SK-N-SH (cell line): ENCODE data around the gene LTB4R. TPM values are rescaled to one million over a fixed set of nuclear protein-coding genes. Genes with fewer than 3 reads are reported as not detected.

ENCODE experiments used
- CTCF ChIA-PET: fragments of 300-600, 350-600 bp; formaldehyde crosslinking; extraction: SDS; loops from one replicate; lab custom pipeline; 2021; lab: Yijun Ruan, JAX
- POLR2A ChIA-PET: fragments of 350-600 bp; sonication (Branson Sonifier 250); formaldehyde crosslinking; extraction: SDS; loops from one replicate; lab custom pipeline; 2020; ENCODE audit warnings: antibody characterized with exemption, inconsistent platforms; lab: Yijun Ruan, JAX
- DNase-seq: peaks from one replicate; pipeline ENCODE4 v3.0.0; 2012
- H2AFZ ChIP-seq: fragments of 200-600 bp; sonication (generic); 2 replicates; pipeline ENCODE4 v1.8.1; 2016; ENCODE audit warnings: antibody characterized with exemption, mild to moderate bottlenecking, low read depth
- H3F3A ChIP-seq: fragments of 200-600 bp; sonication (generic); replicated peaks from 2 replicates; pipeline ENCODE3; 2016; ENCODE audit warnings: antibody characterized with exemption, mild to moderate bottlenecking; ENCODE audit not compliant: insufficient read depth
- H3K27ac ChIP-seq, 2 experiments: fragments of 200-500 bp in 1 of 2; fragments of 200-600 bp in 1 of 2; sonication (Bioruptor generic) in 1 of 2; sonication (generic), shearing (Covaris generic) in 1 of 2; 2 replicates each; pipeline versions ENCODE4 v1.5.1 to v1.6.1; 2014 to 2016; ENCODE audit warnings: low read depth in 2 of 2, inconsistent platforms in 1 of 2, low read length in 1 of 2, mild to moderate bottlenecking in 1 of 2, mixed read lengths in 1 of 2
- H3K27me3 ChIP-seq: fragments of 200-600 bp; sonication (generic), shearing (Covaris generic); 2 replicates; pipeline ENCODE4 v1.6.1; 2016; ENCODE audit warnings: mixed run types; ENCODE audit not compliant: insufficient read depth
- H3K36me3 ChIP-seq, 2 experiments: fragments of 200-500 bp in 1 of 2; fragments of 200-600 bp in 1 of 2; sonication (Bioruptor generic) in 1 of 2; sonication (generic) in 1 of 2; replicated peaks in 1 of 2; 2 replicates each; pipeline versions ENCODE3 to v1.5.1; 2014 to 2016; ENCODE audit warnings: low read length in 1 of 2, mild to moderate bottlenecking in 1 of 2; ENCODE audit not compliant: insufficient read depth in 2 of 2, control insufficient read depth in 1 of 2
- H3K4me1 ChIP-seq, 2 experiments: fragments of 200-500 bp in 1 of 2; fragments of 200-600 bp in 1 of 2; sonication (Bioruptor generic) in 1 of 2; sonication (generic), shearing (Covaris generic) in 1 of 2; 2 replicates each; pipeline versions ENCODE4 v1.5.1 to v1.6.1; 2014 to 2016; ENCODE audit warnings: low read depth in 1 of 2, low read length in 1 of 2, mixed run types in 1 of 2; ENCODE audit not compliant: insufficient read depth in 2 of 2, control insufficient read depth in 1 of 2
- H3K4me2 ChIP-seq: fragments of 200-600 bp; sonication (generic), shearing (Covaris generic); 2 replicates; pipeline ENCODE4 v1.6.1; 2017; ENCODE audit warnings: mixed run types
- H3K4me3 ChIP-seq, 2 experiments: fragments of 200-500 bp in 1 of 2; fragments of 200-600 bp in 1 of 2; sonication (Bioruptor generic) in 1 of 2; sonication (generic), shearing (Covaris generic) in 1 of 2; 2 replicates each; pipeline versions ENCODE4 v1.5.1 to v1.8.1; 2014 to 2016; ENCODE audit warnings: low read depth in 2 of 2, inconsistent platforms in 1 of 2, low read length in 1 of 2, mild to moderate bottlenecking in 1 of 2, mixed read lengths in 1 of 2, moderate library complexity in 1 of 2
- H3K79me2 ChIP-seq: fragments of 200-600 bp; sonication (generic); 2 replicates; pipeline ENCODE4 v1.8.1; 2017; ENCODE audit warnings: mild to moderate bottlenecking; ENCODE audit not compliant: insufficient read depth
- H3K9ac ChIP-seq: fragments of 200-600 bp; sonication (generic); 2 replicates; pipeline ENCODE4 v1.6.1; 2017; ENCODE audit warnings: mixed run types
- H3K9me2 ChIP-seq: fragments of 200-600 bp; sonication (generic); 2 replicates; pipeline ENCODE4 v1.6.1; 2017; ENCODE audit warnings: mixed run types
- H3K9me3 ChIP-seq: fragments of 200-600 bp; sonication (generic); 2 replicates; pipeline ENCODE4 v1.6.1; 2017; ENCODE audit warnings: mixed run types, mild to moderate bottlenecking, moderate library complexity
- H4K20me1 ChIP-seq: fragments of 200-600 bp; sonication (generic); 2 replicates; pipeline ENCODE4 v1.6.1; 2017; ENCODE audit warnings: mild to moderate bottlenecking, mixed run types; ENCODE audit not compliant: insufficient read depth
- CHD2 ChIP-seq: fragments of 150-350 bp; IDR thresholded peaks from 2 replicates; pipeline ENCODE4 v1.6.1; 2018; ENCODE audit warnings: low read length; ENCODE audit not compliant: partially characterized antibody
- ELF1 ChIP-seq: IDR thresholded peaks from 2 replicates; pipeline ENCODE4 v1.4.0; 2012
- FOXJ3 ChIP-seq: sonication (generic); formaldehyde crosslinking; IDR thresholded peaks from 2 replicates; pipeline ENCODE4 v1.5.1; 2020; ENCODE audit warnings: mild to moderate bottlenecking, missing genetic modification reagents
- GABPA ChIP-seq: IDR thresholded peaks from 2 replicates; pipeline ENCODE4 v1.4.0; 2012; ENCODE audit warnings: low read depth, mild to moderate bottlenecking
- MEF2A ChIP-seq: IDR thresholded peaks from 2 replicates; pipeline ENCODE4 v1.4.0; 2012; ENCODE audit warnings: low read depth, borderline replicate concordance
- MXI1 ChIP-seq: IDR thresholded peaks from 2 replicates; pipeline ENCODE4 v1.6.1; 2012; ENCODE audit warnings: mild to moderate bottlenecking, low read depth, low read length, improper control_type of control experiment
- RCOR1 ChIP-seq: fragments of 150-350 bp; IDR thresholded peaks from 2 replicates; pipeline ENCODE4 v1.6.1; 2017; ENCODE audit warnings: antibody characterized with exemption, low read length
- RFX5 ChIP-seq: IDR thresholded peaks from 2 replicates; pipeline ENCODE4 v1.6.1; 2012; ENCODE audit warnings: mild to moderate bottlenecking, improper control_type of control experiment, low read length
- RXRA ChIP-seq: IDR thresholded peaks from 2 replicates; pipeline ENCODE4 v1.4.0; 2012; ENCODE audit warnings: low read depth, mild to moderate bottlenecking, borderline replicate concordance
- TAF1 ChIP-seq: IDR thresholded peaks from 2 replicates; pipeline ENCODE4 v1.6.1; 2012; ENCODE audit warnings: low read depth, mild to moderate bottlenecking, low read length, moderate library complexity, borderline replicate concordance
- WGBS: methylation state at CpG from one replicate; pipeline ENCODE4 v1.1.6; 2017; ENCODE audit warnings: low lambda C conversion rate; 5-methylcytosine and 5-hydroxymethylcytosine counted together
- polyA plus RNA-seq, 3 experiments: library from polyadenylated mRNA; depleted of rRNA; stranded (reverse); fragments of >200 nt; gene quantifications; 2 replicates each; pipeline ENCODE4 v1.2.3, GENCODE V29; 2012
- TF ChIP-seq, protein P1 (sequence below): IDR thresholded peaks from 2 replicates; pipeline ENCODE4; 2012
- TF ChIP-seq, protein P2 (sequence below): IDR thresholded peaks from 2 replicates; pipeline ENCODE4 v1.4.0; 2012; ENCODE audit warnings: low read depth, borderline replicate concordance
- TF ChIP-seq, protein P3 (sequence below): IDR thresholded peaks from 2 replicates; pipeline ENCODE4 v1.4.0; 2012; ENCODE audit warnings: low read depth
- TF ChIP-seq, protein P4 (sequence below): fragments of 150-350 bp; IDR thresholded peaks from 2 replicates; pipeline ENCODE4 v1.6.1; 2016; ENCODE audit warnings: mild to moderate bottlenecking, low read depth, low read length

Gene LTB4R
- polyA plus RNA-seq, 1 of the 3 experiments (the other 2 are of a cell fraction) = 11.9 TPM

DNA sequence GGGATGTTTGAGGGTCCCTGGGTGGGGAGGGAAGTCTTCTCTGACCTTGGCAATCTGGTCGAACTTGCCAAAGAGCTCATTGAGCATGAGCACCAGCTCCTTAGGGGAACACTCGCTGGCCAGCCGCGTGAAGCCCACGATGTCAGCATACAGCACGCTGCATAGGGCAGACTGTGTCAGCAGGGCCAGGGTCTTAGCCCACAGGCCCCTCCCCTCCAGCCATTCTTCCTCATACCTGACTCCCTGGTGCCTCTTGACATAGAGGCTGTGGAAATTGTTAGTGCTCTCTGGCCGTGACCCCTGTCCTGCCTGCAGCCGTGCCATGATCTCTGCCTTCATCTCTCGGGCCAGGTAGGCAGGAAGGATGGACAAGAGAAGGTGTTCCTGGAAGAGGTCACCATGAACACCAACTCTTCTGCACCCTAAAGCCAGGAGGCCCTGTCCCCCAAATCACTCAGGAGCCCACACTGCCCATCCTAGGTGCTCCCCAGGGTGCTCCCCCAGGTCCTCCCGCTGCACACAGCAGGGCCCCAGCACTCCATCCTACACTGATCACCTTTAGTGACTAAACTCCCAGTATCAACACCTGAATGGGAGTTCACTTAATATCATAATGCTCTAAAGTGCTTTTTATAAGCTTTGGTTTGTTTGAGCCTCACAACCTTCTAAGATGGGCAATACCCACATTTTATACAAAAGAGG is 19.8 kb downstream of the LTB4R start:
- no peak overlapping the region for H3K9ac ChIP-seq
- no peaks in the 10 kb centered on the region for H4K20me1 ChIP-seq
- H3K36me3 ChIP-seq = no peaks in the 10 kb centered on the region
- peaks cover 0 to 21% of the 10 kb centered on the region in 2 experiments; a peak in 1 of 4 replicates for H3K4me1 ChIP-seq
- H3K27ac ChIP-seq = no peak overlapping the region
- TF ChIP-seq RFX5 = no peak
- no peak for TF ChIP-seq CHD2
- no peak for TF ChIP-seq FOXJ3 (CRISPR knock-in tag)
- TF ChIP-seq MEF2A = no peak
- no peak for TF ChIP-seq GABPA
- ChIA-PET POLR2A (interaction anchor here (1.2 kb wide), 1 partner anchor 101 kb away, joined by 3 read pairs; no protein-coding TSS in a partner anchor), CTCF (interaction anchor here (0.7 to 12.7 kb wide), 14 partner anchors 10 to 115 kb away, joined by 3 to 445 read pairs (median 4); partner anchors contain the start of genes CBLN3, CIDEB, DHRS1 and KHNYN)
- no peaks in the 10 kb centered on the region for H3K79me2 ChIP-seq
- no peak overlapping the region for H3K4me3 ChIP-seq
- no peaks in the 10 kb centered on the region for H3K9me2 ChIP-seq
- no peak overlapping the region for H3K4me2 ChIP-seq
- DNase-seq = no peak
- 82% methylated on average over 9 of the region's 10 CpGs for WGBS
- H3F3A ChIP-seq = no peaks in the 10 kb centered on the region
- H3K27me3 ChIP-seq = peaks cover 23% of the 10 kb centered on the region
- H3K9me3 ChIP-seq = no peaks in the 10 kb centered on the region
- no peak overlapping the region for H2AFZ ChIP-seq

DNA sequence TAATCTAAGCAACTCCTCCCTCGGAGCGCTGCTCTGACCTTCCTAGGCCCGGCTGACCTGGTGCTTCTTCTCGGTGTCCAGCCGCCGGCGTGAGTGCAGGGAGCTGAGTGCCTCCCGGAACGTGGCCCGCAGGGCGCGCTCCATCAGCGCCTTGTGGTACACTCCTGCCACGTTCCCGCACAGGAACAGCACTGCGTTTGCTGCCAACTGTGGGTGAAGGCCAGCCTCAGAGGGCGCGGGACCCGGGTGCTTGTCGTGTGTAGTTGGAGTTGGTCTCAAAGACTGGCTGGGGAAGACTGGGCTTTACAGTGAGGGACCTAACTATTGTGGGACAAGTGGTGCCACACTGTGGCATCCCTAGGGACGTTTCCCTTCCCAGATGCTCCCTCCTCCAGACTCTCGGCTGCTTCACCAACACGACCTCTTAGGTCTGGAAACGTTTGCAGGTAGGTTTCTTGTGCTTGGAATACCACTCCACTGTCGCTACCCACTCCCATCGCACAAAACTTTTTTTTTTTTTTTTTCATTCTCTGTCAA is 20.5 kb downstream of the LTB4R start:
- Histone ChIP-seq H3F3A (no peaks in the 10 kb centered on the region), H2AFZ (no peak overlapping the region), H3K9ac (no peak overlapping the region), H3K9me2 (no peaks in the 10 kb centered on the region), H3K4me1 (peaks cover 0 to 21% of the 10 kb centered on the region in 2 experiments; a peak in 1 of 4 replicates), H4K20me1 (no peaks in the 10 kb centered on the region), H3K27ac (no peak overlapping the region), H3K27me3 (peaks cover 30% of the 10 kb centered on the region), H3K79me2 (no peaks in the 10 kb centered on the region), H3K4me3 (no peak overlapping the region; a peak in 1 of 4 replicates), H3K9me3 (no peaks in the 10 kb centered on the region), H3K36me3 (no peaks in the 10 kb centered on the region), H3K4me2 (no peak overlapping the region)
- TF ChIP-seq TAF1 (no peak), RXRA (no peak), ELF1 (no peak), RCOR1 (no peak), MXI1 (no peak)
- TF ChIP-seq, protein P1, sequence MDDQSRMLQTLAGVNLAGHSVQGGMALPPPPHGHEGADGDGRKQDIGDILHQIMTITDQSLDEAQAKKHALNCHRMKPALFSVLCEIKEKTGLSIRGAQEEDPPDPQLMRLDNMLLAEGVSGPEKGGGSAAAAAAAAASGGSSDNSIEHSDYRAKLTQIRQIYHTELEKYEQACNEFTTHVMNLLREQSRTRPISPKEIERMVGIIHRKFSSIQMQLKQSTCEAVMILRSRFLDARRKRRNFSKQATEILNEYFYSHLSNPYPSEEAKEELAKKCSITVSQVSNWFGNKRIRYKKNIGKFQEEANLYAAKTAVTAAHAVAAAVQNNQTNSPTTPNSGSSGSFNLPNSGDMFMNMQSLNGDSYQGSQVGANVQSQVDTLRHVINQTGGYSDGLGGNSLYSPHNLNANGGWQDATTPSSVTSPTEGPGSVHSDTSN = no peak
- TF ChIP-seq, protein P2, sequence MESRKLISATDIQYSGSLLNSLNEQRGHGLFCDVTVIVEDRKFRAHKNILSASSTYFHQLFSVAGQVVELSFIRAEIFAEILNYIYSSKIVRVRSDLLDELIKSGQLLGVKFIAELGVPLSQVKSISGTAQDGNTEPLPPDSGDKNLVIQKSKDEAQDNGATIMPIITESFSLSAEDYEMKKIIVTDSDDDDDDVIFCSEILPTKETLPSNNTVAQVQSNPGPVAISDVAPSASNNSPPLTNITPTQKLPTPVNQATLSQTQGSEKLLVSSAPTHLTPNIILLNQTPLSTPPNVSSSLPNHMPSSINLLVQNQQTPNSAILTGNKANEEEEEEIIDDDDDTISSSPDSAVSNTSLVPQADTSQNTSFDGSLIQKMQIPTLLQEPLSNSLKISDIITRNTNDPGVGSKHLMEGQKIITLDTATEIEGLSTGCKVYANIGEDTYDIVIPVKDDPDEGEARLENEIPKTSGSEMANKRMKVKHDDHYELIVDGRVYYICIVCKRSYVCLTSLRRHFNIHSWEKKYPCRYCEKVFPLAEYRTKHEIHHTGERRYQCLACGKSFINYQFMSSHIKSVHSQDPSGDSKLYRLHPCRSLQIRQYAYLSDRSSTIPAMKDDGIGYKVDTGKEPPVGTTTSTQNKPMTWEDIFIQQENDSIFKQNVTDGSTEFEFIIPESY = no peak
- TF ChIP-seq, protein P3, sequence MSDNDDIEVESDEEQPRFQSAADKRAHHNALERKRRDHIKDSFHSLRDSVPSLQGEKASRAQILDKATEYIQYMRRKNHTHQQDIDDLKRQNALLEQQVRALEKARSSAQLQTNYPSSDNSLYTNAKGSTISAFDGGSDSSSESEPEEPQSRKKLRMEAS = no peak
- TF ChIP-seq, protein P4, sequence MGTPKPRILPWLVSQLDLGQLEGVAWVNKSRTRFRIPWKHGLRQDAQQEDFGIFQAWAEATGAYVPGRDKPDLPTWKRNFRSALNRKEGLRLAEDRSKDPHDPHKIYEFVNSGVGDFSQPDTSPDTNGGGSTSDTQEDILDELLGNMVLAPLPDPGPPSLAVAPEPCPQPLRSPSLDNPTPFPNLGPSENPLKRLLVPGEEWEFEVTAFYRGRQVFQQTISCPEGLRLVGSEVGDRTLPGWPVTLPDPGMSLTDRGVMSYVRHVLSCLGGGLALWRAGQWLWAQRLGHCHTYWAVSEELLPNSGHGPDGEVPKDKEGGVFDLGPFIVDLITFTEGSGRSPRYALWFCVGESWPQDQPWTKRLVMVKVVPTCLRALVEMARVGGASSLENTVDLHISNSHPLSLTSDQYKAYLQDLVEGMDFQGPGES = no peak
- ChIA-PET POLR2A (interaction anchor here (0.9 to 1.1 kb wide), 2 partner anchors 10 to 105 kb away, joined by 3 to 4 read pairs; no protein-coding TSS in a partner anchor), CTCF (interaction anchor here (0.7 to 12.7 kb wide), 20 partner anchors 10 to 134 kb away, joined by 3 to 445 read pairs (median 8); partner anchors contain the start of genes CBLN3, CIDEB, DHRS1 and KHNYN)
- DNase-seq = no peak
- WGBS = 86% methylated on average over 26 of the region's 26 CpGs
